Stimulated activated CD8-positive, alpha-beta memory T cell treated with anti-CD3 and anti-CD28 coated beads, Interleukin-15, amount 100 ng/mL, for 1 hour (primary cell): ENCODE results near the gene ACOX1.

Experiments
- DNase-seq: peaks from one replicate; pipeline ENCODE4 v3.0.0-alpha.2; 2020; ENCODE audit warnings: low read depth

The ACOX1 gene

DNA sequence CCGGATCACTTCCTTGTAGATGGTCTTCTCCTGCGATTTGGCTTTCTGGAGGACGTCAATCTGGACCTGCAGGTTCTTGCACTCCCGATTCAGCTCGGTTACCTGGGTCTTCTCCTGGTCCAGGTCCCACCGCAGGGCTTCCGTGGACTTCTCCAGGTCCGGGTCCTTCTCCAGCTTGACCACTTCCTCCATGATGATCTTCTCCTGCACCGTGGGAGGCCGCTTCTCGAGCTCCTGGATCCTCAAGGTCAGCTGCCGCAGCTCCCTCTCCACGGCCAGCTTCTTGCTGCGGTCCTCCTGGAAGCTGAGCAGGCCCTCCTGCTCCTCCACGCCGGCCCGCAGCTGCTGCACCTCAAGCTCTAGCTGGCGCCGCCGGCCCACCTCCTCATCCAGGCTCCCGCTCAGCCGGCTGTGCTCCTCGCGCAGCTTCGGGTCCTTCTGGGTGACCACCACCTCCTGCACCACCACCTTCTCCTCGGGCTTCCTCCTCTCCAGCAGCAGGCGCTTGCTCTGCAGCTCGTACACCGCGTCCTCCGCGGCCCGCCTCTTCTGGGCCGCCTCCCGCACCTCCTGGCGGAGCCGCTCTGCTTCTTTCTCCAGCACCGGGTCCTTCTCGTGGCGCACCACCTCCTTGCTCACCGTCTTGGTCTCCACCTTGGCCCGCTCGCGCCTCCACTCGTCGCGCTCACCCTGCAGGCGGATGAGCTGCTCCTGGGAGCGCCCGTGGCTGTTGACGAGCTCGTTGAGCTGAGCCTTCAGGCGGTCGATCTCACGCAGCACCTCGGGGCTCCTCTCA is 29.9 kb upstream of the ACOX1 start:
- no peak for DNase-seq

DNA sequence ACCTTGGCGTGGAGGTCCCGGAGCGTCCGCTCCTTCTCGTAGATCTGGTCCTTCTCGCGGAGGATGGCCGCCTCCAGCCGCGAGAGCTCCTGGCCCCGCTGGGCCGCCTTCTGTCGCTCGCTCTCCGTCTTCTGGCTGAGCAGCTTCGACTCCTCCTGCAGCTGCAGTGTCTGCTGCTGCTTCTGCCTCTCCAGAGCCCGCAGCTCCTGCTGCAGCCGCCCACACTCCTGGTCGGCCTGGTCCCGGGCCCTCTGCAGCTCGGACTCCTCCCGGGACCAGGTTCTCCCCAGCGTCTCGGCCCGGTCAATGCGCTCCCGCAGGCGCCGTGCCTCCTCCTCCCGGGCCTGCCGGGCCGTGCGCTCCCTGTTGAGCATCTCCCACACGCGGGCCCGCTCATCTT is 29.2 kb upstream of the ACOX1 start:
- DNase-seq: no peak

DNA sequence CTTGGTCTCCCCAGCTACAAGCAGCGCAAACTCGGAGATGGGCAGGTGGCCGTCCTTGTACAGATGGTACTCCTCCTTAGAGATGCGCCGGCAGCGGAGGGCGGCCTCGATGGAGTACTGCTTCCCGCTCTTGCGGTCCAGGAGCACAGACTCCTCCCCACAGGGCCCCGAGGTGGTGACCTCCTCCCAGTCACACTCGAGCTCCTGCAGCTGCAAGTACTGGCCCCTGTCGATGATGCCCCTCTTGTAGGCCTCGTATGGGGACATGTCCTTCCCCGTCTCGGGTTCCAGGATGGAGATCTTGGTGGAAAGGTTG is 28.8 kb upstream of the ACOX1 start:
- no peak for DNase-seq

GRCh38 chr17:76007131-76007849 is 28.3 kb upstream of the ACOX1 start:
- no peak for DNase-seq

- peak; percentile 73 for DNase-seq
These were observed 26.5 kb upstream of the ACOX1 start for GRCh38 chr17:76005263-76006149.

DNA sequence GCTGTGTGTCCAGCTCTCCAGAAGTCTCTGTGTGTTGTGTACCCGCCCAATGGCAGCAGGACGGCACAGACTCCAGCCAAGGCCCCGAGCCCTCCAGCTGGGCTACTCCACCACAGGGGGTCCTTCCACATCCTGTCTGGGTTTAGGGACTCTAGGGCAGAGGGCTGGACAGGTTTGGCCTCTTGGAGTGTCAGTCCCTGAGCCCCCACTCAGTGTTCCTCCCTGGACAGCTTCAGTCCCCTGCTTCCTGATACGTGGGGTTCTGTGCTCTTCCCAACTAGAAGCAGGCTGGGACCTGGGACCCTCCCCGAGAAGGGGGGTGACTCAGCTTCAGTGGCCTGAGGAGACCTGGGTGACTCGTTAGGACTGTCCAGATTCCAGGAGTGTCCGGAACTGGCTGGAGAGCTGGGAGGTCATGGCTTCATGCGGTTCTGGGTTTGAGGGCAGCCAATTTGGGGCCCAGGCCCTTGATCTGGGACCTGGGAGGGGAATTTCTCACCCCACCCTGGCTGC is 25.8 kb upstream of the ACOX1 start:
- DNase-seq: no peak

GRCh38 chr17:76003915-76004314 is 24.9 kb upstream of the ACOX1 start:
- no peak for DNase-seq

DNA sequence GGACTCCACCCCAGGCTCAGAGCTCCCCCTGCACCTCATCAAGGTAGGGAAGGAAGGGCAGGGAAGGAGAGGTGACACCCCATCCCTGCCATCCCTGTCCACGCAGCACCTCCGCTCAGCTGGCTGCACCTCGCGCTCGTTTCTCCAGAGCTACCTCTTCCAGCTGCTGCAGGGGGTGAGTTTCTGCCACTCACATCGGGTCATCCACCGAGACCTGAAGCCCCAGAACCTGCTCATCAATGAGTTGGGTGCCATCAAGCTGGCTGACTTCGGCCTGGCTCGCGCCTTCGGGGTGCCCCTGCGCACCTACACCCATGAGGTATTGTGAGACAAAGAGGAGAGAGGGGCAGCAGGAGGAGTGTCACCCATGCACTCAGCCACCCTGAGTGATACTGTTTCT is 23.1 kb upstream of the ACOX1 start:
- DNase-seq: no peak

DNA sequence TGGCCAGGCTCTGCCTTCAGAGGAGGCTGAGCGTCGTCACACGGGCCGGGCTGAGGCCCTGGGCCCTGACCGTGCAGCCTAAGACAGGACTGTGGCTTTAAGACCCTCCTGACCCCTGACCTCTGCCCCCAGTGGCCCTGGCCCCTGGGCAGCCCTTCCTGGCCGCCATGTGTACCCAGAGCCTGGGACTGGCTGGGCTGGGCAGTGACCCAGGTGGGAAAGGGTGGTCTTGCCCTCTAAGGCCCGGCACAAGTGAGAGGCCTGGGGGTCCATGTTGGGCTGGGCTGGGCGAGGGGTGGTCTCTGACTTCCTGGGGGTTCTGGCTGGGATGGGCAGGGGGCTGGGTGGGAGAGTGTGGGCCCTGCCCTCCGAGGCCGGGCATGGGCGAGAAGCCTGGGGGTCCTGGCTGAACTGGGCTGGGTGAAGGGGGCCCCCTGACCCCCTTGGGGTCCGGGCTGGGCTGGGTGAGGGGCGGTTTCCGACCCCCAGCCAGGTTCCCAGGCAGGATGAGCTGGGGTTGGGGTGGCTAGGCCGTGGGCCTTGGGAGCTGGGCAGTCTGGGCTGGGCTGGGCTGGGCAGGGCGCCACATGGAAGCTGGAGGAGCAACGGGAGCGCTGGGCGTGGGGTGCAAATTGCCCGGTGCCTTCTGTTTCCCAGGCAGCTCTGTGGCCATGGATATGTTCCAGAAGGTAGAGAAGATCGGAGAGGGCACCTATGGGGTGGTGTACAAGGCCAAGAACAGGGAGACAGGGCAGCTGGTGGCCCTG is 22.0 kb upstream of the ACOX1 start, which contains the start of gene CDK3:
Gene CDK3, plus strand, starts transcription at position 101 of the 767 bp plus-strand sequence. Its CDS starts 571 bp downstream, at position 672.
- DNase-seq: no peak

GRCh38 chr17:76000016-76000754 is 21.2 kb upstream of the ACOX1 start:
- peak; percentile 20 for DNase-seq

DNA sequence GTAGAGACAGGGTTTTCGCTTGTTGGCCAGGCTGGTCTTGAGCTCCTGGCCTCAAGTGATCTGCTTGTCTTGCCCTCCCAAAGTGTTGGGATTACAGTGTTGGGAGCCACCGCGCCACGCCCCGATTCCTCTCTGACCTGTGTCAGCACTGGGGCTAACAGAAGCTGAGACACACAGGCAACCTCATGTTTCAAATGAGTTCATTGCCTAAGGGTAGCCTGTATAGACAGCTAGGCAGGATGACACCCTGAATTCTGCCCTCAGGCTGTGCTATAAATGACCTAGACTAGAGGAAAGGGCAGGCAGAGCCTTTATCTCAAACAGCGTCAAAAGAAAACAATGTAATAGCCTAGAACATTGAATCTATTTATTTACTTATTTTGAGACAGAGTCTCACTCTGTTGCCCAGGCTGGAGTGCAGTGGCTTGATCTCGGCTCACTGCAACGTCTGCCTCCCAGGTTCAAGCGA is 19.4 kb upstream of the ACOX1 start:
- DNase-seq: no peak

DNA sequence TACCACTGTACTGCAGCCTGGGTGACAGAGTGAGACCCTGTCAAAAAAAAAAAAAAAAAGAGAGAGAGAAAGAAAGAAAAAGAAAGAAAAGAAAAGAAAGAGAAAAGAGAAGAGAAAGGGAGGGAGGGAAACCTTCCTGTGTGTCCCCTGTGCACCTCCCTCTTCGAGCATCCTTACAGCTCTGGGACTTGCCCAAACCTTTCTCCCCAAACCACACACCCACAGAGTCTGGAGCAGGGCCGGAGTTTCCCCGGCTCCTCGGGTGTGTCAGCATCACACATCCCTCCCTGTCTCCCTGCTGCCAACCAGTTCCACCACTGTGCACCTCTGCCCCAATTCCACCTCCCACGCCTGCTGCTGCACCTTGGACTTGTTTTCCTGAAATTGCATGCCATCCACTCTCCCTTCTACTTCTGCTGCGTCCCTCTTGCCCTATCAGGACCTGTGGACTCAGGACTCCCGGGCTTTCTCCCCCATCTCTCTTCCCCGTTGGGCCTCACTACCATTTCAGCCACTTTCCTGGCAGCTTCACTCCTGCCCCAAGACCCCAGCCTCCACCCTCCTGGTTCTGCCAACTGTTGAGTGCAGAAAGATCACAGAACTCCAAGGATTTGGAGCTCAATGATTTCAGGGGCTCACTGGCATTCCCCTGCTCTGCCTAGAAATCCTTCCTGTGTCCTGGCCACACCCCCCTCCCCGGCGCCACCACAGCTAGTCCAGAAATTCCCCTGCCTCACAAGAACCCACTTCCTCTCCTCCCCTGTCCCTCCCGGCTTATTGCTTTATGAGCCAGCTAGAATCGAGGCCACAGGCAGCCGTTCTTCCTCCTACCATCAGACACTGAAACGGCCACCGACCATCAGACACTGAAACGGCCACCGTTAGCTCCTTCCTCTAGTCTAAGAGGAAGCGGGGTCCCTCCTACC is 18.0 kb upstream of the ACOX1 start:
- no peak for DNase-seq

DNA sequence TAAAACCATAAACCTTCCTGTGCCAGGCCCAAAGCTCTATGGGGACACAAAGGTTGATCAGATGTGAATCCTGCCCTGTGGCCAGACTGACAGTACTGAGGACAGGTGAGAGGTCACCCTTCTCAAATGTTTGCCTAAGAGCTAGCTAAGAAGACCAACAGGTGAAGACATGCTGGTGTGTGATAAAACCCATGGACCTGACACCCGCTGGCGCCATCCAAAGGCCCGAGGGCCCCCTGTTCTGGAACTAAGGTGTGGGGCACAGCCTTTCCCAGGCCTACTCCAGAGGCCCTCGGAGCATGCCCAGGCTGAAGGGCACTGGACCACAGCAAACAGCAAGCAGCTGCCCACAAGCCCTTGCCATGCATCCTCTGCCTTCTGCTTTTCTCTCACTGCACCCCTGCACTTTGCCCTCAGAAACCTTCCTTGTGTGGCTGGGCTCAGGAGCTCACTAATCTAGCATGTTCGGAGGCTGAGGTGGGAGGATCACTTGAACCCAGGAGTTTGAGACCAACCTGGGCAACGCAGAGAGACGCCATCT is 16.5 kb upstream of the ACOX1 start:
- DNase-seq: no peak

DNA sequence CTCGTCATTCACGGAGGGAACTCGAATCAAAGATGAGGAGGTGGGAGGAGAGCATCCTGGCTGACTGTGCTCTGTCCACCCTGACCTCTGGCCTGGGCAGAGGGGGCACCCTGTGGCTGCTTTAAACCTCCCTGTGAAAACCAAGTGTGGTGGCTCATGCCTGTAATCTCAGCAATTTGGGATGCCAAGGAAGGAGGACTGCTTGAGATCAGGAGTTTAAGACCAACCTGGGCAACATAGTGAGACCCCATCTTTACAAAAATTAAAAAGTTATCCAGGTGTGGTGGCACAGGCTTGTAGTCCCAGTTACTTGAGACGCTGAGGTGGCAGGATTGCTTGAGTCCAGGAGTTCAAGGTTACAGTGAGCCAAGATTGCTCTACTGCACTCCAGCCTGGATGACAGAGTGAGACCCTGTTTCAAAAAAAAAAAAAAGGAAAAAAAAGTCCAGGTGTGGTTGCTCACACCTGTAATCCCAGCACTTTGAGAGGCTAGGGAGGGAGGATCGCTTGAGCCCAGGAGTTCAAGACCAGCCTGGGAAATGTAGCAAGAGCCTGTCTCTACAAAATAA is 15.9 kb upstream of the ACOX1 start:
- no peak for DNase-seq

GRCh38 chr17:75991396-75991795 is 12.4 kb upstream of the ACOX1 start:
- DNase-seq: no peak

GRCh38 chr17:75987041-75987440 is 8.1 kb upstream of the ACOX1 start:
- DNase-seq: no peak

DNA sequence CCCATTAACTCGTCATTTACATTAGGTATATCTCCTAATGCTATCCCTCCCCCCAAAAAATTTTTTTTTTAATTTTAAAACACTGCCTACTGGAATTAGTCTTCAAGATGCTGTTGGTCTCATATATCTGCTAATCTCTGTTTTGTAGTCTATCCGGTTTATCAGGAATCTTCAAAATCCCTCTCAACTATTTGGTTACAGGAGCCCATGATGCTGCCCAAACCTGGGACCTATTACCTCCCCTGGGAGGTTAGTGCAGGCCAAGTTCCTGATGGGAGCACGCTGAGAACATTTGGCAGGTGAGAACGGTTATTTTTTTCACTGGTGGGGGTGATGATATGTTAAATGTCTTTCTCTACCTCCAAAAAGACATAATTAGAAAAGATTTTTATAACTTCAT is 7.0 kb upstream of the ACOX1 start:
- no peak for DNase-seq

DNA sequence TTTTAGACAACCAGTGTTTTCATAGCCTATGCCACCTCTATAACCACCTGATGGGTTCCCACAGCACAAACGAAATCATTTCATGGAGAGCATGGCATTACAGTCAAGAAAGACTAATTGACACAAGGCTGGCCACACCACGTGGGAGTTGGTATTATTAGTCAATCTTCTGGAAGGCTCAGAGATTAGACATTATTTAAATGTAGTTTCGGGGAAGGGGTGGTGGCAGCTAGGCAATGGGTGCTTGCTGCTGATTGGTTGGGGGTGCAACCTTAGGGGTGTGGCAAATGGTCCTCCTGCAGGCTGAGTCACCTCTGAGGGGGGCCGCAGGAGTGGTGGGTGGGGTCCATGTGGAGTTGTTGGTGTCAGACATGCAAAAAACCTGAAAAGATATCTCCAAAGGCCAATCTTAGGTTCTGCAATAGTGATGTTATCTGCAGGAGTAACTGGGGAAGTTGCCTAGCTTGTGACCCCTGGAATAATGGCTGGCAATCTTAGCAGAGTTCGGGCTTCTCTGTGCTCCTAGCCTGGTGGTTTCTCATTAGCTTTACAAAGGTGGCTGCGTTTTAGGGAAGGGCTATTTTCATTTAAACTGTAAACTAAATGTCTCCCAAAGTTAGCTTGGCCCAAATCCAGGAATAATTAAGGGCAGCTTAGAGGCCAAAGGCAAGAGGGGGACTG is 4.7 kb upstream of the ACOX1 start:
- no peak for DNase-seq
